NT2/D1 (cell line): ENCODE measurements around the gene CNP.

Source experiments
- YY1 ChIP-seq: IDR thresholded peaks from 2 replicates; pipeline ENCODE4 v1.6.1; 2011; ENCODE audit not compliant: insufficient read length, insufficient read depth
- ZNF274 ChIP-seq: IDR thresholded peaks from 2 replicates; pipeline ENCODE4 v1.6.1; 2011; ENCODE audit warnings: mild to moderate bottlenecking, low read depth, low read length

DNA sequence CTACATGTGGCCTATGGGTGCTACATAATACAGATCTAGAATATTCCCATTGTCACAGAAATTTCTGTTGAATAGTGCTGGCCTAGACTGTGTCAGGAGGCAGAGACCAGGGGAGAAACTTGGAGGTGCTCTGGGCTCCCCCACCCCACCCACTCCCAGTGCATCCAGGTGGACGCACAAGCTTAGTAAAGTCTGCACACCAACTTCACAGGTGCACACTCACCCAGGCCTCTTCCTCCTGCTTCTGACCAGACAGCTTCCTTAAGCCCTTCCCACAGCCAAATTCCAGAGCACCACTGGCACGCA lies 7.6 kb upstream of the CNP start:
- TF ChIP-seq YY1 (no peak), ZNF274 (no peak)
